NOMO-1 (cell line): ENCODE measurements around the gene PCDHAC2.

Experiments
- DNase-seq, 2 experiments: peaks; one replicate each; lab custom pipeline; 2025; ENCODE audit not compliant: unreplicated experiment in 2 of 2; lab: John Stamatoyannopoulos, UW

The PCDHAC2 gene, protein sequence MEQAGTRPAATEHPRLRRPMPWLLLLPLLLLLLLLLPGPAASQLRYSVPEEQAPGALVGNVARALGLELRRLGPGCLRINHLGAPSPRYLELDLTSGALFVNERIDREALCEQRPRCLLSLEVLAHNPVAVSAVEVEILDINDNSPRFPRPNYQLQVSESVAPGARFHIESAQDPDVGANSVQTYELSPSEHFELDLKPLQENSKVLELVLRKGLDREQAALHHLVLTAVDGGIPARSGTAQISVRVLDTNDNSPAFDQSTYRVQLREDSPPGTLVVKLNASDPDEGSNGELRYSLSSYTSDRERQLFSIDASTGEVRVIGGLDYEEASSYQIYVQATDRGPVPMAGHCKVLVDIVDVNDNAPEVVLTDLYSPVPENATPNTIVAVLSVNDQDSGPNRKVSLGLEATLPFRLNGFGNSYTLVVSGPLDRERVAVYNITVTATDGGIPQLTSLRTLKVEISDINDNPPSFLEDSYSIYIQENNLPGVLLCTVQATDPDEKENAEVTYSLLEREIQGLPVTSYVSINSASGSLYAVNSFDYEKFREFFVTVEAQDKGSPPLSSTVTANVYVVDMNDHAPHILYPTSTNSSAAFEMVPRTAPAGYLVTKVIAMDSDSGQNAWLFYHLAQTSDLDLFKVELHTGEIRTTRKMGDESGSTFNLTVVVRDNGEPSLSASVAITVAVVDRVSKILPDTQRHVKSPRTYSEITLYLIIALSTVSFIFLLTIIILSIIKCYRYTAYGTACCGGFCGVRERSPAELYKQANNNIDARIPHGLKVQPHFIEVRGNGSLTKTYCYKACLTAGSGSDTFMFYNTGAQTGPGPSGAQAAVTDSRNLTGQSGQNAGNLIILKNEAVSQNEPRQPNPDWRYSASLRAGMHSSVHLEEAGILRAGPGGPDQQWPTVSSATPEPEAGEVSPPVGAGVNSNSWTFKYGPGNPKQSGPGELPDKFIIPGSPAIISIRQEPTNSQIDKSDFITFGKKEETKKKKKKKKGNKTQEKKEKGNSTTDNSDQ

DNA sequence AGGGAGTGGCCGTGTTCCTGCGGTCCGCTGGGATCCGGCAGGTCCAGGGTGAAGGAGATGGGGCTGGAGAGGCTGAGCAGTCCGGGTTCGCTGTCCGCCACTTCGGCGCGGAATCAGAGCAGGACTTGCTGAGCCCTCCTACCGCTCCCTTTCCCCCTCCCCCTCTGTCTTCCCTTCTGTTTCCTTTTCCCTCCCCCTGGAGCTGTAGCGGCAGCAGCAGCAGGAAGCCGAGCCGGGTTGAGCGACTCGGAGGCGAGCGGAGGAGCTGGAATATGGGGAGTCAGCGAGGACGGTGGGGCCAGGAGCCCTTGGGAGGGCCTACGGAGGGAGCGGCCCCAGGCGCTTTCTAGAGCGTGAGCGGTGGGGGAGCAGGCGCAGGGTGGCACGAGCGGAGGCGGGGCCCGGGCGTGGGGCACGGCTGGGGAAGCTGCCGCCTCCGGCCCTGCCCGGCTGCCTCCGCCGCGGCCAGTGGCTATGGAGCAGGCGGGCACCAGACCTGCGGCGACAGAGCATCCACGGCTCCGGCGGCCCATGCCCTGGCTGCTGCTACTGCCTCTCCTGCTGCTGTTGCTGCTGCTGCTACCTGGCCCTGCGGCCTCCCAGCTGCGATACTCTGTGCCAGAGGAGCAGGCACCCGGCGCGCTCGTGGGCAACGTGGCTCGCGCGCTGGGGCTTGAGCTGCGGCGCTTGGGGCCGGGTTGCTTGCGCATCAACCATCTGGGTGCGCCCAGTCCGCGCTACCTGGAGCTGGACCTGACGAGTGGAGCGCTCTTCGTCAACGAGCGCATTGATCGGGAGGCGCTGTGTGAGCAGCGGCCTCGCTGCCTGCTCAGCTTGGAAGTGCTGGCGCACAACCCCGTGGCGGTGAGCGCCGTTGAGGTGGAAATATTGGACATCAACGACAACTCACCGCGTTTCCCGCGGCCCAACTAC, at the start of gene PCDHAC2:
Gene PCDHAC2 (plus strand): TSS at position 184 of the 933 bp plus-strand sequence. CDS start 291 bp downstream, at position 475.
- DNase-seq, result no peak

DNA sequence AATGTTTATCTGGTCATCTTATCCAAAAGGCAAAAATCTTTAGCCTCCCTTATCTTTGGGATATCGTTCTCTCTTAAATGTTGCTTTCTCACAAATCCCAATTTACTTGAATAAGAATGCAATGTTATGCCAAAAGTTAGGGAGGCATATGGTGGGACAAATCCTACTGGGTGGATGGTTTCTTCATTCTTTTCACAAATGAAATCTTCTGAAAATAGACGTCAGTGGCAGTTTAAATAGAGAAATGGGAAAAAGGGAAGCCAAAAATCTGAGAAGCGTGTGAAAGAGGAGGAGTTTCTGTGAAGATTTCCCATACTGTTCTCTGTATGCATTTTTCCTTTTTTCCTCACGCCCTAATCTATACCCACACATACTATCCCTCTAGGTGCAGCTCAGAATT, 42.7 kb upstream of the PCDHAC2 start:
- no peak for DNase-seq

DNA sequence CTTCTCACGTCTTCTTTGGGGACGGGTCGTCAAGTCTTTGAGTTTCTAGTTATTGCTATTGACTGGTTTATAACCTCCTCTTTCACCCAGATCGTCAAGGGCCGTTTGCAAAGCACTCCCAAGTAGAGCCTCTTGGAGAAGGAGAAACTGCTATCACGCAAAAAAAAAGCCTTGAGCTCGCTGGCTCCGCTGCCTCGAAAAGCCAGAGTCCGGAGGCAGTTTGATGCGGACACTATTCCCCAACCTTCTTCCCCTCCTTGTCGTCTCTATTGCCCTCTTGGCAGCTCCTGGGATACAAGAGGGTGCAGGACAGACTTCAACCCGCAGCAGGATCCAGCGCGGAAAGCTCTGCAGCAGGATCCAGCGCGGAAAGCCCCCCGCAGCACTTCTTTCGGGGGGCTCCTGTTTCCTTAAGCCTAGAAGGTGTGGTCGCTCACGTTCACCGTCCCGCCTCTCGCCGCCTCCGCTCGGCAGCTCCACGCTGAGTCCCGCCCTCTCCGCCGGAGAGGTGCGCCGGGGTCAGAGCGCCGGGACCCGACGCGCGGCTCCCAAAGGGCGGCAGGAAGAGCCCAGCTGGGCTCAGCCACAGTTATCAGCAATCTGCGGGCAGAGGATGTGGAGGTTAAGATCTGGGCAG, 40.4 kb upstream of the PCDHAC2 start, which contains the start of gene PCDHAC1:
Gene PCDHAC1 (plus strand): TSS at position 494 of the 637 bp plus-strand sequence. CDS start 594 bp downstream, outside the sequence.
- no peak for DNase-seq

DNA sequence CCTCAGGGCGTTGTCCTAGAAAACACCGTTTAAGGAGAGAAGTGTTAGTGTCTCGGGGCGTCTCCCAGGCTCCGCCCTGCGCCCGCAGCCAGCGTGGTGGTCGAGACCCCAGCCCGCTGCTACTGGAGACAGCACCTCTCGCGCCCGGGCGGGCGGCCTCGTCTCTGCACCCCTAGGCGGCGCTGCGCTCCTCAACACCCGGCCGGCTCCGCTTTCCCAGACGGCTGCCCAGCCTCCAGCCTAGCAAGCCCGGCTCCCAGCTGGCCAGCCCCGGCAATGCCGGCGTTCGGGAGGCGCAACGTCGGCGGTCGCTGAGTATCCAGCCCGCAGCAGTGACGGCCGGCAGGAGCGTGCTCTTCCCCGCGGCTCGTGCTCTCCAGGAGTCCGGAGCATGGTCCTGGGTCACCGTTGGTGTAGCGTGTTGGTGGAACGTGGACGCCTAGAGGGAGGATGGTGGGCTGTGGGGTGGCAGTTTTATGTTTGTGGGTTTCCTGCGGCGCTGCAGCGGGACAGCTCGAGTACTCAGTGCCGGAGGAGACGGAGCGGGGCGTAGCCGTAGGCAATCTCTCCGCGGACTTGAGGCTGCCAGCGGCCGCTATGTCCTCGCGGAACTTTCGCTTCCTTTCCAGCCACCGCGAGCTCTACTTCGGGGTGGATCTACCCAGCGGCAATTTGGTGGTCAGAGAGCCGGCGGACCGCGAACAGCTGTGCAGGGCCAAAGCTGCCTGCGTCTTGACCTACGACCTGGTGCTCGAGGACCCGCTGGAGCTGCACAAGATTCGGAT, 39.6 kb upstream of the PCDHAC2 start:
- no peak for DNase-seq

DNA sequence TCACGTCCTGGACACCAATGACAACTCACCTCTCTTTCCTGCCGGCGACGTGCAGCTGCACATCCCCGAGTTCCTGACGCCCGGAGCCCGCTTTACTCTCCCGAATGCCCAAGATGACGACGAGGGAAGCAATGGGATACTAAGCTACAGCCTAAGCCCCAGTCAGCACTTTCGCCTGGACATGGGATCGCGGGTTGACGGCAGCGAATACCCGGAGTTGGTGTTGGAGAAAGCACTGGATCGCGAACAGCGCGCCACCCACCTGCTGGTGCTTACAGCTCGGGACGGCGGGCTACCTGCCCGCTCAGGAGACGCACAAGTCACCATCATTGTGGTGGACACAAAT, 39.1 kb upstream of the PCDHAC2 start:
- no peak for DNase-seq

DNA sequence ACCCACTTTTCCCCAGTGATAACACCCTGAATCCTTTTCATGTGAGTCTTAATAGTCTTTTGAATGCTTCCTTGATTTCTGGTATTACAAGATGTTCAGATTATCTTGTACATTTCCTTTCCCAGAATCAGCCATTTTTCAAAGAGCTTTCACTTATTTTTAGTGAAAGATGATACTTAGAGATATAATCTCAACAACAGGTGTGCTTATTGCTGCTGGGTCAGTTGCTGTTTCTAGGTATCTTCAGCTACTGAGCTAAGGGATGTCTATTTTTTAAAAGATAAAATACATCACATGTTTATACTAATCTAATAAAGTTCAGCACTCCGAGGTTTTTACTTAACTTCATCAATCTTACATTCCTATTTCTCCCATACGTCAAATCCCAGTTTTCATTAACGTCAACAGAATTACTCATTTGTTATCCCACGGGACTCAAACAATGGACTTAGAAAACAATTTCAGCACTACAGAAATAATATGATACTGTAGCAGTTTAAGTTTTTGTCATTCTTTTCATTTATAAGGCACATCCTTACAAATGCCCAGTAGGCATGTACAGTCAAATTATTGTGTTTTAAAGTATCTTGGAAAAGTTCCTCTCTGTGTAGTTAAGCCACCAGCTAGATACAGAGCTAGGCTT, 31.2 kb upstream of the PCDHAC2 start:
- DNase-seq, result no peak

DNA sequence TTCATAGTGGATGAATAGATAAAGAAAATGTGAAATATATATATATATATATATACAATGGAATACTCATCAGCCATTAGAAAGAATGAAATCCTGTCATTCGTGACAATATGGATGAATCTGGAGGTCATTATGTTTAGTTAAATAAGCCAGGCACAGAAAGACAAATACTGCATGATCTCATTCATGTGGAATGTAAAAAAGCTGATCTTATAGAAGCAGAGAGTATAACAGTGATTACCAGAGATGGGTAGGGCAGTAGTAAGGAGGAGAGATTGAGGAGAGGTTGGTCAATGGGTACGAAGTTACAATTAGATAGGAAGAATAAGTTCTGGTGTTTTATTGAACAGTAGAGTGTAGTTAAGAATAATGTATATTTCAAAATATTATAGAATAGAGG, 19.7 kb upstream of the PCDHAC2 start:
- no peak for DNase-seq

DNA sequence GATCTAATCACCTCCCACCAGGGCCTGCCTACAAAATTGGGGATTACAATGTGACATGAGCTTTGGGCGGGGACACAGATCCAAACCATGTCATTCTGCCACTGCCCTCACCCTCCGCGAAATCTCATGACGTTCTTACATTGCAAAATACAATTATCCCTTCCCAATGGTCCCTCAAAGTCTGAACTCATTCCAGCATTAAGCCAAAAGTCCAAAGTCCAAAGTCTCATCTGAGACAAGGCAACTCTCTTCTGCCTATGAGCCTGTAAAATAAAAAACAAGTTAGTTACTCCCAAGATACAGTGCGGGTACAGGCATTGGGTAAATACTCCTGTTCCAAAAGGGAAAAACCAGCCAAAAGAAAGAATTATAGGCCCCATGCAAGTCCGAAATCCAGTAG, 14.6 kb upstream of the PCDHAC2 start:
- DNase-seq, result no peak

DNA sequence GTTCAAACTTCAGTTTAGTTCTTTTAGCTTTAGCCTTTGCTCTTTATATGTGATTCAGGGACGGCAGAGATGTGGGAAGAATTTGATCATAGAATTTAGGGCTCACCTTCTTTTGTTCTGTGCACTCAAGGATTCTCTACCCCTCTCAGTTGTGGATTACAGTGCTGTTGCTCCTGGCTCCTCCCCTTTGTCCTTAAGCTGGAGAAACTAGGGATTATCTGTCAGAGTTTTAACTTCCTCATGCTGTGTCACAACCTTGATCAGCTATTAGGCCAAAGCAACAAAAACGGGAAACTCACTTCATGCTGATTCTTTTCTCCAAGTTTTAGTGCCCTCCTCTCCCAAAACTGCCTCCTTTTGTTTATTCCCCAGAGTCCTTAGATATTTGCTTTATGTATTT, 13.0 kb upstream of the PCDHAC2 start:
- no peak for DNase-seq

DNA sequence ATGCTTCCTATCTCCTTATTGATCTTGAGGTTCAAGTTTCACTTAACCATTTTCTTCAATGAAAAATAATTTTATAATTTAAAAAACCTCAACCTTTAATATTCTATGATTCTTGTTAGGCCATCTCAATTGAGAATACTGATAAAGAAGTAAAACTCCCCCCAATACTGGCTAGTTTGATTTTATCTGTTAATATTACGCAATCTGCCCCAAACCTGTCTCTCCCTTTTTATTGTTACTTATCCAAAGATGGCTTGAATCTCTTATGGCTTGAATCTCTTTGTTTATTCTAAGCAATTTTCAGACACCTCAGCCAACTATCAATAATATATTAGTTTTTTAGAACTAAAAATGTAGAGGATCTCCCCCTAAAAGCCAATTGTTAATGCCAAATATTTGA, 4.1 kb upstream of the PCDHAC2 start:
- no peak for DNase-seq

DNA sequence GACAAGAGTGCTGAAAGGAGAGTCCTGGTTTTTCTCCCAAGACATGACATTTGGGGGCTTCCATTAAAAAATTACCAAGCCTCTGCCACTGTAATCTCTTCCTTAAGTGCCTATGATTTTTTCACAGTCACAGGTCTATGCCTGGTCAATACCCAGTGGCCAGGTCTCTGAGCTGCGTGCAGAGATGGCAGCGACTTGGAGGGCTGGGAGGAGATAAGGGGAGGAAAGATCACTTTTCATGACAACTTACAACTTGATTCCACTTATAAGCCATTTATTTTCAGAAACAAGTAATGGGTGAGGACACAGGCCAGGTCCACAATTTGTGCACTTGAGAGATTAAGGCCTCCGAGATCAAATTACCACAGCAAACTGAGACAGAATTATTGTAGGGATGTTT, 1.9 kb upstream of the PCDHAC2 start:
- no peak for DNase-seq

DNA sequence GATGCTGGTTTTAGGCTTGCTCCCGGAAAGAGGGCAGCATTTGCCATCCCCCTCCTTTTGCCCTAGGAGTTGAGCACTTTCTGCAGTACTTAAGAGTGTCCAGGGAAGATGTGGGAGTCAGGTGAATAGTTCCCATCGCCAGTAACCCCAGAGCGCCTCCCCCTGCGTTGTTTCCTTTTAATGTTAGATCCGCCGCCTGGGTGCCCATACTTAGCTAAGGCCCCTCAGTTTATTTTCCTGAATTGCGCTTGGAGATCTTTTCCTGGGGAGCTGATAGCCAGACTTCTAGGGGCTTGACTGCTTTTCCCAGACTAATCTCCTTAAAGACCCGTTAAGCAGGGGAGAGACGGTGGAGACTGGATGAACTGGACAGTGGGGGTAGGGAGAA, 377 bp upstream of the PCDHAC2 start:
- no peak for DNase-seq

DNA sequence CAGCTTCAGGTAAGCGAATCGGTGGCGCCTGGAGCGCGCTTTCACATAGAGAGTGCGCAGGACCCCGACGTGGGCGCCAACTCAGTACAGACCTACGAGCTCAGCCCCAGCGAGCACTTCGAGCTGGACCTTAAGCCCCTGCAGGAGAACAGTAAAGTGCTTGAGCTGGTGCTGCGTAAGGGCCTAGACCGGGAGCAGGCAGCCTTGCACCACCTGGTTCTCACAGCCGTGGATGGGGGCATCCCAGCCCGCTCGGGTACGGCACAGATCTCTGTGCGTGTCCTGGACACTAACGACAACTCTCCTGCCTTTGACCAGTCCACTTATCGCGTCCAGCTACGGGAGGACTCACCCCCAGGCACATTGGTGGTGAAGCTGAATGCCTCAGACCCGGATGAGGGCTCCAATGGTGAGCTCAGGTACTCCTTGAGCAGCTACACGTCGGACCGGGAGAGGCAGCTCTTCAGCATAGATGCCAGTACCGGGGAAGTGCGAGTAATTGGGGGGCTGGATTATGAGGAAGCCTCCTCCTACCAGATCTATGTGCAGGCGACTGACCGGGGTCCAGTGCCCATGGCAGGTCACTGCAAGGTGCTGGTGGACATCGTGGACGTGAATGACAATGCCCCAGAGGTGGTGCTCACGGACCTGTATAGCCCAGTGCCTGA, 1.1 kb downstream of the PCDHAC2 start:
- DNase-seq, result no peak

DNA sequence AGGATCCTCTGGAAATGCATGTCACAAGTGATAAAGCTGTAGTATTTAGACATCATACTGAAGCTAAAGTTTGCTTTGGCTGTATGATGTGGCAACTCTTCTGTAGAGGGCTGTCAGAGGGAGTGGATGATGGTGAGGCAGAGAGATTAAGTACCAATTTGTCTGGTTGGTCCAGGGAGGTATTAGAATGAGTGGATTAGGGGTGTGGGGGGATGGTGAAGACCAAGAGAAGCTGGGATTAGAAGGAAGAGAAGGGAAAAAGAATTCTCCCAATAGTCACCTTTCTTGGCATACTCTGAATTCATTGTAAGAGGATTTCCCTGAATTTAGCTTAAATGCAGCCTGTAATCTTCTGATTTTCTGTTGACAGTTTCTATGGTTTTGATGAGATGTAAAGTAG, 3.6 kb downstream of the PCDHAC2 start:
- no peak for DNase-seq

DNA sequence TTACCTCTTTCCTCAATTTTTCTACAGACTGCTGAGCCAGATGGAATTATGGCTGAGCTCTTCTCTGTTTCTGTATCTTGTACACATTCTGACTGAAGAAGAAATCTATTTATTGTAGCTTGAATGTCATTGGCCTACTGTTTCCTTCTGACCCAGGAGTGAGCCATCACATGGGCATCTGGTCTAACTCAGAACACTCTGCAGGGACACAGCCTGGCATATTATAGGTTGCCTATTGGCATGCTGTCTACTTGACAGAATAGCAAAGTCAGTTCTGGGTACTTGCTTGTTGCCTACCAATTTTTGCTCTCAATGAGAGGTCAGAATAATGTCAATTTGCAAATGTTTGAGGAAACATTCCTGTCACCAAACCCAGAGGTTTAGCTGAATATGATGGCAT, 7.3 kb downstream of the PCDHAC2 start:
- DNase-seq, result no peak

DNA sequence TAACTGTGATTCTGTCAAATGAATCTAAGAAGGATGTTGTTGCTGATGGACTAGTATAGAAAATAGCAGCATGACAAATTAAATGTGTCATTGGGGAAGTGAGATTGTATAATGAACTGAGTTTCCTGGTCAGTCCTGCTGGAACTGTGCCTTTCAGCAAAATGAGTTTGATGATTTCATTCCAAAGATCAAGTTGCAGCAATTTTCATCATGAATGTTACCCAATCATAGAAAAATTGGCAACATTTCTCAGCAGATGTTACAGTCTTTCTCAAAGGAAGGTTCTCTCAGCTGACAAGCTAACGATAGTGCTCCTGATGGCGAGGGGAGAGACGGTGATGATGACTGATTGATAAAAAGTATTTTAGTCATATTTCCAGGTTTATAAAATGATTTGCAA, 10.7 kb downstream of the PCDHAC2 start:
- DNase-seq, result no peak

DNA sequence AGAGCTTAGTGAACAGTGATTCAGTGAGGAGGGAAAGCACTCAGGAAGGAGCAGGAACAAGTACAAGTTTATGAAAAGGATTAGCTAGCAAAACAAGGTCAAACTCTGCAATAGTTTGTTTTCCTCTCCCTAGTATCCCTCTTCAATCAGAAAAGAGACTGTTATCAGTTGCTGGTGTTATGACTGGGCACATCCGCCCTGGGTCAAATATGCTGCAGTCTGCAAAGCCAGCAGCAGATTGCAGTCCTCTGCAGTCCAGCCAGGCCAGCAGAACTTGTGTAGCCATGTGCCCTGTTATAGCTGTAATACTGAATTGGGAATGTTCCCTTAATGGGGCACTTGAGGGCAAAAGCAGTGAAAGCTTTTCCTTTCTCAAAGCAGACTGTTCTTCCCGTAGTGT, 12.0 kb downstream of the PCDHAC2 start:
- no peak for DNase-seq

DNA sequence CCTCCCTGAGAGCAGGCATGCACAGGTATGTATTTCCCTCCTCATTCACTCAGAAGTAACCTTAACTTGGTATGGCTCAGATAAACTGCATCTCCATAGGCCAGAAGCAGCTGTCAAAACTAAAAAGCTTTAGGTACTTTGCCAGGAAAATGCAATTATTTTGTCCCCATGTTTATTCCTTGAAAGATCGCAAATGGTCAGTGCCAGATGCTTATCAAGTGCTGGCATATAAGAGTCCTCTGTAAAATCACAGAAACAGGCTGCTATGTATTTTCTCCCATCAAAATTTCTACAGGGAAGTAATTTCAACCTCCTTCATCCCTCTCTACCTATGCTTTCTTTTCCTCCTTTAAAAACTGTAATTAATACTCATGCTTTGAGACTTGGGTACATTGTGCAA, 12.7 kb downstream of the PCDHAC2 start:
- DNase-seq, result no peak
